Parathyroid adenoma (tissue), 2 donors: ENCODE results near the gene RABL2B.

ENCODE experiments used
- H2AFZ ChIP-seq: fragments of 300-600 bp; sonication (generic); one replicate; pipeline ENCODE4 v1.7.0; 2017; ENCODE audit warnings: antibody characterized with exemption, mild to moderate bottlenecking
- H3K27ac ChIP-seq: fragments of 300-600 bp; sonication (generic); one replicate; pipeline ENCODE4 v1.7.0; 2017
- H3K27me3 ChIP-seq: fragments of 300-600 bp; sonication (generic); one replicate; pipeline ENCODE4 v1.7.0; 2017; ENCODE audit warnings: low read length; ENCODE audit not compliant: control insufficient read depth, insufficient read depth
- H3K36me3 ChIP-seq: fragments of 300-600 bp; sonication (generic); one replicate; pipeline ENCODE4 v1.7.0; 2017; ENCODE audit warnings: low read length; ENCODE audit not compliant: control insufficient read depth, insufficient read depth
- H3K4me1 ChIP-seq: fragments of 300-600 bp; sonication (generic); one replicate; pipeline ENCODE4 v1.7.0; 2017; ENCODE audit warnings: control low read depth
- H3K4me2 ChIP-seq: fragments of 300-600 bp; sonication (generic); one replicate; pipeline ENCODE4 v1.7.0; 2017; ENCODE audit warnings: low read length
- H3K4me3 ChIP-seq: fragments of 300-600 bp; sonication (generic); one replicate; pipeline ENCODE4 v1.7.0; 2017; ENCODE audit warnings: low read depth, low read length
- H3K79me2 ChIP-seq: fragments of 300-600 bp; sonication (generic); one replicate; pipeline ENCODE4 v1.7.0; 2017; ENCODE audit warnings: control low read depth
- H3K9ac ChIP-seq: fragments of 300-600 bp; sonication (generic); one replicate; pipeline ENCODE4 v1.7.0; 2017; ENCODE audit warnings: mild to moderate bottlenecking
- H3K9me3 ChIP-seq: fragments of 300-600 bp; sonication (generic); one replicate; pipeline ENCODE4 v1.7.0; 2017; ENCODE audit warnings: low read length; ENCODE audit not compliant: control insufficient read depth
- TF ChIP-seq, protein P1 (sequence below): fragments of 300-600 bp; sonication (generic); IDR thresholded peaks from one replicate; pipeline ENCODE4 v1.7.0; 2017; ENCODE audit warnings: antibody characterized with exemption, mild to moderate bottlenecking
- donor health status: primary hyperparathyroidism.

RABL2B gene

DNA sequence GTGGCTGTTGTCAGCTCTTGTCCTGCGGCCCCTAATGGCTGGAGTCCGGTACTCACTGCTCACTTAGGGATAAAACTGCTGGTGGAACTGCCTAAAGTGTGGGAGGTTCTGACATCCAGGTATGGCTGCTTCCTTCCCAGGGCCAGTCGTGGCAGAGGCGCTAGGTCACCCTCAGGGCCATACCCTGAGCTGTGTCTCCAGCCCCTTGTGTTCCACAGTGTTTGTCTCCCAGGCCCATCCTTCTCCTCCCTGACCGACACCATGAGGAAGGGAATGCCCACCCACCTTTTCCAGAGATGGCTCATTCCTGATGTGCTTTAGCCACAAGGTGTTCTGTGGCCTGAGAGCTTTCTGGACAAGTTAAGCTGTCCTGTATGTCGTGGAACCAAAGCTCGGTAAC lies 57.8 kb downstream of the RABL2B start:
- Histone ChIP-seq H2AFZ (no peak overlapping the region), H3K36me3 (no peaks in the 10 kb centered on the region)
- TF ChIP-seq, protein P1, sequence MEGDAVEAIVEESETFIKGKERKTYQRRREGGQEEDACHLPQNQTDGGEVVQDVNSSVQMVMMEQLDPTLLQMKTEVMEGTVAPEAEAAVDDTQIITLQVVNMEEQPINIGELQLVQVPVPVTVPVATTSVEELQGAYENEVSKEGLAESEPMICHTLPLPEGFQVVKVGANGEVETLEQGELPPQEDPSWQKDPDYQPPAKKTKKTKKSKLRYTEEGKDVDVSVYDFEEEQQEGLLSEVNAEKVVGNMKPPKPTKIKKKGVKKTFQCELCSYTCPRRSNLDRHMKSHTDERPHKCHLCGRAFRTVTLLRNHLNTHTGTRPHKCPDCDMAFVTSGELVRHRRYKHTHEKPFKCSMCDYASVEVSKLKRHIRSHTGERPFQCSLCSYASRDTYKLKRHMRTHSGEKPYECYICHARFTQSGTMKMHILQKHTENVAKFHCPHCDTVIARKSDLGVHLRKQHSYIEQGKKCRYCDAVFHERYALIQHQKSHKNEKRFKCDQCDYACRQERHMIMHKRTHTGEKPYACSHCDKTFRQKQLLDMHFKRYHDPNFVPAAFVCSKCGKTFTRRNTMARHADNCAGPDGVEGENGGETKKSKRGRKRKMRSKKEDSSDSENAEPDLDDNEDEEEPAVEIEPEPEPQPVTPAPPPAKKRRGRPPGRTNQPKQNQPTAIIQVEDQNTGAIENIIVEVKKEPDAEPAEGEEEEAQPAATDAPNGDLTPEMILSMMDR = no peak

DNA sequence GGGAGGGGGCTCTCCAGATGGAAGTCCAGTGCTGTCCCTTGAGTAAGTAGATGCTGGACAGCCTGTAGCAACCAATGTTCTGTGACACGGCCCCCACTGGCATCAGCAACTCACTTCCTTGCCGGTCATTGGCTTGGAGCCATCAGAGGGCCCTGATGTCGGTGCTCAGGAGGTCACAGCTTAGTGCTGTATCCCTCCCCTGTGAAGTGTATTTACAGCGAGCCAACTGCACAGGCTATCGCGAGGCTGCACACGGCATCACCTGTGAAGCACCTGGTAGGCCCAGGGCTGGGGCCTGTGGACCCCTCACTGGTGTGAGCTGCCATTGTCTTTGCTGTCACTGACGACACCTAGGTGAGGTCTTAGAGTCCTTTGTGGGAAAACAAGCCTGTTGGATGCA lies 58.8 kb downstream of the RABL2B start:
- no peak overlapping the region for H3K4me3 ChIP-seq
- H3K9ac ChIP-seq = no peak overlapping the region
- H2AFZ ChIP-seq = no peak overlapping the region
- no peak overlapping the region for H3K27ac ChIP-seq
- H3K9me3 ChIP-seq = no peaks in the 10 kb centered on the region
- TF ChIP-seq, protein P1 = no peak
- H3K4me1 ChIP-seq = no peaks in the 10 kb centered on the region
- no peaks in the 10 kb centered on the region for H3K36me3 ChIP-seq
- no peaks in the 10 kb centered on the region for H3K79me2 ChIP-seq
- no peak overlapping the region for H3K4me2 ChIP-seq
- no peaks in the 10 kb centered on the region for H3K27me3 ChIP-seq

More for the DNA sequence above, 57.8 kb downstream of the RABL2B start:
- H3K27ac ChIP-seq = no peak overlapping the region
- no peak overlapping the region for H3K4me2 ChIP-seq
- H3K4me1 ChIP-seq = no peaks in the 10 kb centered on the region
- H3K79me2 ChIP-seq = no peaks in the 10 kb centered on the region
- no peak overlapping the region for H3K4me3 ChIP-seq
- no peaks in the 10 kb centered on the region for H3K27me3 ChIP-seq
- no peaks in the 10 kb centered on the region for H3K9me3 ChIP-seq
- H3K9ac ChIP-seq = no peak overlapping the region

DNA sequence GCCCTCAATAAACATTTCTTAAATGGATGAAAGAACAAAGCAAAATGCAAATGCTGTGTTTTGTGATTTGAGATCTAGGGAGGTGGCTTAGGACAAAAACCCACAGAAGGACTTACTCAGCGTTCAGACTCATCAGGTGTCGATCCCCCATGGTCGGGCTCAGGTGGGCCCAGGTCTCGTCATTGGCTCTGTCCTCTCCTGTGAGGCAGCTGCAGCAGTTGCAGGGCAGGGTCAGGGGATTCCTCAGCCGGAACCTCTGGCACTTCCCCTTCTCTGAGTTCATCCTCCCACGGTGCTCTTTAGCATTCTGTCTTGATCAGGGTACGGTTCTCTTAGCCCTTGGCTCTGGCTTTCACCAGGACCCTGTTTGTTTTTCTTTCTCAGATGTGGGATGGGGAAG lies 59.4 kb downstream of the RABL2B start:
- Histone ChIP-seq H3K27ac (no peak overlapping the region), H3K4me3 (no peak overlapping the region), H3K4me1 (no peaks in the 10 kb centered on the region), H3K79me2 (no peaks in the 10 kb centered on the region), H3K9me3 (no peaks in the 10 kb centered on the region), H3K27me3 (no peaks in the 10 kb centered on the region), H3K36me3 (no peaks in the 10 kb centered on the region), H3K9ac (no peak overlapping the region), H2AFZ (no peak overlapping the region), H3K4me2 (no peak overlapping the region)
- TF ChIP-seq, protein P1 = no peak

DNA sequence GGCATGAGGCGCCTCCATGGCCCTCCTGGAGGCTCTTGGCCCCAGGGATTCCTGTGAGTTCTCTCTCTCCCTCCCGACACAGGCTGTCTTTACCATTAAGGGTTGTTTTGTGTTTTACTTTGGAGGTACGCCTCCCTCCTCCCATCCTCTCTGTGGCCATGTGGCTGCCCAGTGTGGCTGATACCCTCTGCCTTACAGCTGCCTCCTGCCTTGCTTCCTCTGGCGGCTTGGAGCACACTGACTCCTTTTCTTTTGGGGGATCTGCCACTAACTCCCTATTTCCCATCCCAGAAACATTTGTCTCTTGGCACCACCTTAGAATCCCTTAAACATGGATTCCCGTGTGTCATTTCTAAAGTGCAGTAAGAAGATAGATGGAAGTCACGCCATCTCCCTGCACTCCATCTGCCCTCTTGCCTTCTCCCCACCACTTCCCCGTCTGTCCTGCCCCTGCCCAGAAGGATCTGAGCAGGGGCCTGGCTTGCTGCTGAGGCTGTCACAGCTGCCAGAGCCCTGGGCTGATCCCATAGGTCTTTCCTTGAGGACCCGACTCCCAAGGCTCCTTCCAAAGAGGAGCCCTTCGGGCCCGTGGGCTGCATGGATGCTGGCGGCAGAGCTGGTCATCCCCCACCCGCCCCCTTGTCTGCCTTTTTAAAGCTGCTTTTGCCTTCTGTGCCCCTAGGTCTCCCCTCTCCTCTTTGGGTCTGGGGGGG lies 60.6 kb downstream of the RABL2B start:
- no peak overlapping the region for H3K9ac ChIP-seq
- H3K79me2 ChIP-seq = no peaks in the 10 kb centered on the region
- H3K4me1 ChIP-seq = no peaks in the 10 kb centered on the region
- no peak overlapping the region for H3K27ac ChIP-seq
- no peaks in the 10 kb centered on the region for H3K9me3 ChIP-seq
- no peak overlapping the region for H3K4me2 ChIP-seq
- H3K27me3 ChIP-seq = no peaks in the 10 kb centered on the region
- no peak overlapping the region for H3K4me3 ChIP-seq
- no peaks in the 10 kb centered on the region for H3K36me3 ChIP-seq
- H2AFZ ChIP-seq = no peak overlapping the region
- TF ChIP-seq, protein P1 = no peak

DNA sequence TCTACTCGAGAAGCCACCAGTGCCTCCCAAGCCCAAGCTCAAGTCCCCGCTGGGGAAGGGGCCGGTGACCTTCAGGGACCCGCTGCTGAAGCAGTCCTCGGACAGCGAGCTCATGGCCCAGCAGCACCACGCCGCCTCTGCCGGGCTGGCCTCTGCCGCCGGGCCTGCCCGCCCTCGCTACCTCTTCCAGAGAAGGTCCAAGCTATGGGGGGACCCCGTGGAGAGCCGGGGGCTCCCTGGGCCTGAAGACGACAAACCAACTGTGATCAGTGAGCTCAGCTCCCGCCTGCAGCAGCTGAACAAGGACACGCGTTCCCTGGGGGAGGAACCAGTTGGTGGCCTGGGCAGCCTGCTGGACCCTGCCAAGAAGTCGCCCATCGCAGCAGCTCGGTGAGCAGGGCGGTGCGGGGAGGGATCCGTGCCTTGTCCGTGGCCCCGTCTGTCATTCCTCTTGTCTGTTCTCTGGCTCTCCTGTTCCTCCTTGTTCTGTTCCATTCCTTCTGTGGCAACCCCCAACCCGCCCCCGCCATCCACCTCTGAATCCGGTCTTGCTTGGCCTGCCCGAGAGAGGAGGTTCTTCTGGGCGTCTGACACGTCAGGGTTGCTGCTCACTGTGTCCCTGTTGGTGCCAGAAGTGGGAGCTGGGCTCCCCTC lies 61.3 kb downstream of the RABL2B start:
- Histone ChIP-seq H3K79me2 (no peaks in the 10 kb centered on the region), H3K4me2 (no peak overlapping the region), H2AFZ (no peak overlapping the region), H3K36me3 (no peaks in the 10 kb centered on the region), H3K9me3 (no peaks in the 10 kb centered on the region), H3K27ac (no peak overlapping the region), H3K27me3 (no peaks in the 10 kb centered on the region), H3K4me3 (no peak overlapping the region), H3K9ac (no peak overlapping the region), H3K4me1 (no peaks in the 10 kb centered on the region)
- TF ChIP-seq, protein P1 = no peak
